ENCODE measurements around the gene MCCC2.
"Not testable (repeated sequence)": the region's sequence is repeated elsewhere in the genome, so short reads cannot be mapped to it uniquely, and the experiment has no call there.

Gene MCCC2

GRCh38 chr5:71600783-71601182 is 13.6 kb downstream of the MCCC2 start:
- no peak for DNase-seq

DNA sequence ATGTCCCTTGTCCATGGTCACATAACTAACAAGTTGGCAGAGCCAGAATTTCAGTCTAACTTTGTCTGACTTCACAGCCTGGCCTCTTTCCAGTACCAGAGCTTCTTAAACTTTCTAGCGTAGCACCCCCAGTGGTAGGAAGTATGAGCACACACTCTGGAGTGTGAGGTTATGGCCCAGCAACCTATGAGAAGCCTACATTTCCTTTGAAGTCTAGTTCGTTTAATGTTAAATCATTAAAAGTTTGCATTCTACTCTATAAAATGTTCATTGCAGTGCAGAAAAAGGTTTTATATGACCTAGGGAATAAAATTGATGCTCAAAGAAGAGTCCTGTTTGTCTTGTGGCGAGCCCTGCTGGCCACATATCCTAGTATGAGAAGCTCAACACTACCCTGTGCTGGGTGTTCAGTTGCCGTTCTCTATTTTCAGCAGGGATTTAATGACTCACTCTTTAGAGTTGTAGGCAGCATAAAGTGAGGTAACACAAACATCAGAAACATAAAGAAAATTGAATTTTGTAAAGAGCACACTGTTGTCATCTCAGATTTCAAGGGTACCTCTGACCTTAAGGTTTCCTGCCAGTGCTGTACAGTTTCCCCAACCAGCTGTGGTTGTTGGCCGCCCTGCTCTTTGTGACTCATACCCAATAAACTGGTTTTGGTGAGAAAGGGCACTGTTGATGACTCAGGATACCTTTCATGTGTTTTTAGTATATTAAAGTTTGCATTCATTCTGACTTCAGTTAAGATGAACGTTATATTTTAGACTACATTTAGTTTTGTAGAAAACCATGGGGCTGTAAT is 14.3 kb downstream of the MCCC2 start:
- DNase-seq, result peak; percentile 55

DNA sequence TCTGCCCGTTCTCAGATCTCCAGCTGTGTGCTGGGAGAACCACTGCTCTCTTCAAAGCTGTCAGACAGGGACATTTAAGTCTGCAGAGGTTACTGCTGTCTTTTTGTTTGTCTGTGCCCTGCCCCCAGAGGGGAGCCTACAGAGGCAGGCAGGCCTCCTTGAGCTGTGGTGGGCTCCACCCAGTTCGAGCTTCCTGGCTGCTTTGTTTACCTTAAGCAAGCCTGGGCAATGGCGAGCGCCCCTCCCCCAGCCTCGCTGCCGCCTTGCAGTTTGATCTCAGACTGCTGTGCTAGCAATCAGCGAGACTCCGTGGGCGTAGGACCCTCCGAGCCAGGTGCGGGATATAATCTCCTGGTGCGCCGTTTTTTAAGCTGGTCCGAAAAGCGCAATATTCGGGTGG is 22.8 kb downstream of the MCCC2 start:
- not testable (repeated sequence) for DNase-seq

DNA sequence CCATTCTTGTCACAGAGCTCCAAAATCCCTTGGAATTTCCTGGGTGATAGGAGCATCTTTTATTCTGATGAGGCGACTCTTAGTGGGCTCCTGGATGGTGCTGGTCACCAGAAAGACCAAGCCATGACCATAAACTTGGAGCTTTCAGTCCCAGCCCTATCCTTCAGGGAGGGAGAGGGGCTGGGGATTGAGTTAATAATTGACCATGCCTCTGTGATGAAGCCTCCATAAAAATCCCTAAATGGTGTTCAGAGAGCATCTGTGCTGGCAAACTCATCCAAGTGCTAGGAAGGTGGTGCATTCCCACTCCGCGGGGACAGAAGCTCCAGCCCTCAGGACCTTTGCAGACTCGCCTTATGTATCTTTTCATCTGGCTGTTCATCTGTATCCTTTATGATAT is 28.7 kb downstream of the MCCC2 start:
- DNase-seq, result no peak

DNA sequence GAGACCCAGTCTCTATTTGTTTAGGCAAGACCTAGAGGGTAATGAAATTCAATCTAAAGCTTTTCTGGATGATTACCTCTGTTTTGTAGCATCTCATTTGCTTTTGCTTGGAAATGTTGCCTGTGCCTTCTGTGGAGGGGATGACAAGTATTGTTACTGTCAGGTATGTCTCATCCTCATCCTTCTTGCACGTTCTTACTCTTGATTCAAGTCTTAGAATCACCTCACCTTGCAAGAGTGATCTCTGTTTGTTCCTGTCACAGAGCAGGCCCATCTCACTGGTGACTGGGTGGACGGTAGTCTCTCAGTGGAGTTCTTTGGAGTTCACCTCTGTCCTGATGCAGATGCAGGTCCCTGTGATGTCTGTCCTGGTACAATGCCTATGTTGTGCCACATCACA is 33.5 kb downstream of the MCCC2 start:
- DNase-seq, result no peak

DNA sequence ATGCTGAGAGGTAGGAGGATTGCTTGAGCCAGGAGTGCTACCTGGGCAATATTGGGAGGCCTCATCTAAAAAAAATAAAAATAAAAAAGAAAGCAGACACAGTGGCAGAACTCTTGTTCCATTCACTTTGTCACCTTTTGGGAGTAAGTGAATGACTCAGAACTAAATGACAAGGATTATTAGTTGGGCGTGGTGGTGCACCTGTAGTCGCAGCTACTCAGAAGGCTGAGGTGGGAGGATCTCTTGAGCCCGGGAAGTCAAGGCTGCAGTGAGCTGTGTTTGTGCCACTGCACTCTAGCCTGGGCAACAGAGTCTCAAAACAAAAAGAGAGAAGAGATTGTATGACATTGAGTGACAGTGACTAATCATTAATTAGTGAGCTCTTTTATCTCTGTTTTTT is 34.1 kb downstream of the MCCC2 start:
- no peak for DNase-seq

DNA sequence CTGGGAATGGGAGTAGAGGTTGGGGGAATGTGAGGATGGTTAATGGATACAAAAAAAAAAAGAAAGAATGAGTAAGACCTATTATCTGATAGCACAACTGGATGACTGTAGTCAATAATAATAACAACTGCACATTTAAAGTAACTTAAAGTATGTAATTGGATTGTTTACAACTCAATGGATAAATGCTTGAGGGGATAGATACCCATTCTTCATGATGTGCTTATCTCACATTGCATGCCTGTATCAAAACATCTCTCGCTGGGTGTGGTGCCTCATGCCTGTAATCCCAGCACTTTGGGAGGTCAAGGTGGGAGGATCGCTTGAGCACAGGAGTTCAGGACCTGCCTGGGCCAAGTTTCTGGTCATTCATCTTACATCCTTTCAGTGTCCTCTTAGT is 34.6 kb downstream of the MCCC2 start:
- DNase-seq, result no peak

GRCh38 chr5:71623221-71623794 is 36.2 kb downstream of the MCCC2 start:
- DNase-seq, result no peak

GRCh38 chr5:71629950-71630349 is 42.8 kb downstream of the MCCC2 start:
- DNase-seq, result no peak

DNA sequence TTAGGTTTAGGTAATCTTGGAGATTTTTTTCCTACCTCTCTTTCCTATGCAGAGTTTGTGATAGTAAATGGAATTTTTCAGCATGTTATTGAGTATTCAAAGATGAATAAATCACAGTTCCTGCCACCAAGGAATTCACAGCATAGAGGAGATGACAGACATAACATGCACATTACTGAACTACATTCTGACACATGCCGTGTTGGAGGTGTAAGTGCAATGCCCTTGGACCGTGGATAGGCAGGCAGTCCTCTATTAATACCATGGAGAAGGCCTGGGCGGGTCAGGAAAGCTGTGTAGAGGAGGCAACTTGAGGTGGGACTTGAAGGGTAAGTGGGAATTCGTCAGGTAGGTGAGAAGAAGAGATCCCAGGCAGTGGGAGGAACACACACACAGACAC is 43.9 kb downstream of the MCCC2 start:
- no peak for DNase-seq

GRCh38 chr5:71632168-71632567 is 45.0 kb downstream of the MCCC2 start:
- no peak for DNase-seq

DNA sequence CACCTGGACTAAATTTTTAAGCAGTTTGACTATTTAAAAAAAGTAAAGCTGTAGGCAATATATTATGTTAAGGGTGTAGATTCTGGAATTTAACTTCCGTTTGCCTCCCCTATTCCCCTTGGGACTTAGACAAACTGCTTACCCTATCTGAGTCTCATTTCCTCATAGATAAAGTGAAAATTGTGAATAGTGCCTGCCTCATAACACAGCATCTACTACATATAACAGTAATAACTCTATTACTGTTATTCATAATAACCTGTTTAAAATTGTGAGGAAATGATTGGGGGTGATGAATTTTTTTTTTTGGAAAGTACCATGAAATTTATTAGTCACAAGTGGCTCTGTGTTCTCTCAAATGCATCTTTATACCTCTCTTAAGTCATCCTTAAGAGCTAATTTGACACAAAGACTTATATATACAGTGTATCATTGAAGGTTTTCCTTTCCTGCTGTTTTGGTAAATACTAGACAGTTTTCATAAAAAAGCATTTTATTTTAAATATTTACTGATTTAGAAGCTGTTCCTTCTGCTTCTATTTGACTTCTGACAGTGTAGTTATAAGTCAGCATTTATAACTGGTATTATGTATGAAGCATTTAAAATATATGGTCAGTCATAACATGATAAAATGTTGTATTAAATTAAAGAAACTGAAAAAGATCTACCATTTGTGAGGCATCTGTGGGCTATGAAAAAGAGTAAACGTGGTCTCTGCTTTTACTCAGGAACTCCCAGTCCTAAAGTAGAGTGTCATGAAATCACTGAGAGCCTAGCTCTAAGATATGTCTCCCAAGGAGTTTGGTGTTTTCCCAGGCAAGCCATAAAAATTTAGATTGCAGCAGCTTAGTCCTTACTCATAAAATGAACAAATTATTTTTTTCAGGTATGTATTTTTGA is 46.4 kb downstream of the MCCC2 start:
- no peak for DNase-seq

GRCh38 chr5:71637133-71637532 is 50.0 kb downstream of the MCCC2 start:
- DNase-seq, result no peak

DNA sequence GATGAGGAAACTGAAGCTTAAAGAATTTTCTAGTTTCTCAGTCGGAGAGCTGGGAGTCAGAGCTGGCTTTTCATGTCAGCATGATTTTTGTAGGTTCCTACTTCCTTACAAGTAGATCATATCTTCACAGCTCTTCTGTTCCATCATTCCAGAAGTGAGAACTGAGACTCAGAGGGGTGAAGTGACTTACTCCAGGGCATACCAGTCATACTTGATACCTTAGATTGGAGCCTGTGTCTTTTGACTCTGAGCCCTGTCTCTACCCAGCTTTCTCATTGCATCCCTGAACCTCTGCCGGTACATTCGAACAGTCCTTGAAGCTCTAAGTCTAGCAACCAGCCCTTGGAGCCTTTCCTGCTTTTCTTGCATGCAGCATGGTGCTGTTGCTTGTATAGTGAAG is 53.3 kb downstream of the MCCC2 start:
- no peak for DNase-seq

DNA sequence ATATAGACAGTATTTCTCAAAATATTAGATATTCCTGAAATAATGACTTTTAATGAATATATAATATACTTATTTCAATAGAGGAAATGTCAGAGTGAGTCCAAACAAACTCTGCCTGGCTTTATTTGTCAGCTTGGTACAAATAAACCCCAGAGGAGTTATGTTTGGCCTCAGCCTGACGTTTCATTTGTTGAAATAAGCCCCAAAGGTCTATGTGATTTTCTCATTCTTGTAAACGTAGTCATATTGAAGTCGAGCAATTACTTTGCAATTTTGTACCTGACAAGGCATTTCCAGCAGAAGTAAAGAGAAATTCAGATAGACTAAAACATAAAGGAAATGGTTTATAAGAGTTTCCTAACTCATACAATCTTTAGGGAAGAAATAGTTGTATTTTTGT is 57.9 kb downstream of the MCCC2 start:
- DNase-seq, result no peak

DNA sequence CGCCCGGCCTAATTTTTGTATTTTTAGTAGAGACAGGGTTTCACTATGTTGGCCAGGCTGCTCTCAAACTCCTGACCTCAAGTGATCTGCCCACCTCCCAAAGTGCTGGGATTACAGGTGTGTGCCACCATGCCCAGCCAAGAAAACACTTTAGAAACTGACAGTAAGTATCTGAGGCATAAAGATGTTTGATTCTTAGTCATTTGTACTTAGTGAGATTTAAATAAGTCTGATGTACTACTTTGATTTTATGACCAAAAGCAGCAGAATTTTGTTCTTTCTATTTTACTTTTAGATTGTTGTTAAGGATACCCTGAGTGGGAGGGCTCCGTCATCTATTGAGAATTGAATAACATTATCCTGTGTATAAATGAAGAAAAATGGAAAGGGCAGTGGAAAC is 63.8 kb downstream of the MCCC2 start:
- not testable (repeated sequence) for DNase-seq

- DNase-seq, result no peak
Observed at GRCh38 chr5:71651579-71651978, 64.4 kb downstream of the MCCC2 start.

DNA sequence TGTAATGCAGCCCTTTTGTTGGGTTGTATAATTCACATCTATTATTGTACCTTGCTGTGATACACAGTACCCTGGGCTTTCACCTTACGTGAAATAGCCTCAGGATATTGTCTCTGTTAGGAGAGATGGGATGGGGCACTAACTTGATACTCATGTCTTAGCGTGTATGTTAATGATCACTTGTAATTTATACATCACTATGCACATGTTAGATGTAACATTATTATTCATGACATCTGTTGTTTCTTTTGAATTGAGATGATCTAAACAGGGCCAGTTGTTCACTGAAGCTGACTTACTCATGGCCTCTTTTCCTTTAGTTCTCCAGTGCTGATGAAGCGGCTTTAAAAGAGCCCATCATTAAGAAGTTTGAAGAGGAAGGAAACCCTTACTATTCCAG is 65.2 kb downstream of the MCCC2 start:
- DNase-seq, result no peak

- no peak for DNase-seq
Observed at GRCh38 chr5:71652803-71653543, 65.8 kb downstream of the MCCC2 start.

GRCh38 chr5:71658916-71659662 is 71.9 kb downstream of the MCCC2 start:
- no peak for DNase-seq

DNA sequence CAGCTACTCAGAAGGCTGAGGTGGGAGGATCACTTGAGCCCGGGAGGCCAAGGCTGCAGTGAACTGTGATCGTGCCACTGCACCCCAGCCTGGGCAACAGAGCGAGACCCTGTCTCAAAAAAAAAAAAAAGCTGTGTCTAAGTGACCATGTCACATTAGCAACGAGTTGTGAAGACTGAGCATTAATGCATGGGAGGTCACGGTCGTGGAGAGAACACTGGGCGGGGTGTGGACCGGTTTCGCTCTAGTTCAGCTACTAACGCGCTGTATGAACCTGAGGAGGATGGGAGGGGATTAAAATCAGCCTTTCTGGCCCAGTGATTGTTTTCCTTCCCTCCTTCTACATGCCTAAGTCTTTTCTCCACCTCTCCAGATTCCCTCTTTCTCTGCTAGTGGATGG is 75.2 kb downstream of the MCCC2 start:
- DNase-seq, result no peak

Data from activated CD4-positive, alpha-beta T cell treated with anti-CD3 and anti-CD28 coated beads, Interleukin-2, amount 50 U/mL, for 1 hour (primary cell).